K562 (cell line): ENCODE results near the gene MYMX. TPM values are rescaled to one million over a fixed set of nuclear protein-coding genes. Genes with fewer than 3 reads are reported as not detected.

Source experiments
- ASH1L ChIP-seq: fragments of 450-650 bp; IDR thresholded peaks from 2 replicates; pipeline ENCODE4 v1.6.1; 2018; ENCODE audit warnings: borderline replicate concordance, mild to moderate bottlenecking, low read depth; ENCODE audit not compliant: partially characterized antibody
- BDP1 ChIP-seq: IDR thresholded peaks from 3 replicates; pipeline ENCODE4 v1.6.1; 2011; ENCODE audit not compliant: insufficient read length, insufficient read depth
- HLTF ChIP-seq: fragments of 450-650 bp; IDR thresholded peaks from 2 replicates; pipeline ENCODE4 v1.6.1; 2016
- HNRNPH1 ChIP-seq: fragments of 200-400 bp; formaldehyde crosslinking; optimal IDR thresholded peaks from 2 replicates; pipeline ENCODE3; 2017; ENCODE audit warnings: low read depth, mild to moderate bottlenecking, low read length, moderate library complexity
- PREB ChIP-seq: sonication (generic); formaldehyde crosslinking; IDR thresholded peaks from 2 replicates; pipeline ENCODE4 v1.8.1; 2023; ENCODE audit warnings: mild to moderate bottlenecking, missing genetic modification reagents
- RBBP5 ChIP-seq: fragments of 200-600 bp; sonication (generic); IDR thresholded peaks from 2 replicates; pipeline ENCODE4 v1.6.1; 2012; ENCODE audit warnings: borderline replicate concordance, mild to moderate bottlenecking, low read length, control low read depth, inconsistent platforms; ENCODE audit not compliant: insufficient read depth, poor library complexity, severe bottlenecking
- STAT5B ChIP-seq: fragments of 250-450 bp; sonication (Bioruptor Pico); IDR thresholded peaks from 2 replicates; pipeline ENCODE4 v1.8.0; 2021; ENCODE audit warnings: mild to moderate bottlenecking, inconsistent platforms
- TAF1 ChIP-seq: IDR thresholded peaks from 2 replicates; pipeline ENCODE4 v1.6.1; 2011; ENCODE audit warnings: mild to moderate bottlenecking, low read length, moderate library complexity; ENCODE audit not compliant: insufficient read depth, control insufficient read depth, severe bottlenecking; ENCODE audit errors: extremely low read depth
- TCFL5 ChIP-seq: fragments of 250-450 bp; sonication (Bioruptor Pico); conservative IDR thresholded peaks from 2 replicates; pipeline ENCODE4 v1.6.1; 2021; ENCODE audit warnings: mild to moderate bottlenecking, moderate library complexity, matching md5 sums
- ZBTB8A ChIP-seq: fragments of 450-650 bp; IDR thresholded peaks from 2 replicates; pipeline ENCODE4 v1.6.1; 2018; ENCODE audit warnings: mild to moderate bottlenecking, moderate library complexity; ENCODE audit not compliant: partially characterized antibody
- ZFP91 ChIP-seq: sonication (generic); formaldehyde crosslinking; IDR thresholded peaks from 2 replicates; pipeline ENCODE4 v1.8.0; 2022; ENCODE audit warnings: mild to moderate bottlenecking, missing genetic modification reagents
- polyA plus RNA-seq, 8 experiments: library from polyadenylated mRNA; depleted of rRNA in 4 of 8; stranded (reverse) in 5 of 8; unstranded in 3 of 8; fragments of >200 nt; fragmentation: Nextera tagmentation in 2 of 8; fragmentation: Illumina TruSeq in 1 of 8; extraction: Ambion mirVana in 2 of 8; extraction: Trizol in 1 of 8; gene quantifications; 2 replicates each; pipeline versions ENCODE4 v1.2.1 to v1.2.3, GENCODE V29; 2011 to 2014; ENCODE audit warnings: inconsistent platforms in 1 of 8, missing spikeins in 1 of 8
- total RNA-seq, 7 experiments: library from RNA; depleted of rRNA in 6 of 7; stranded (reverse); fragments of >200 nt in 6 of 7; fragmentation: Illumina TruSeq in 2 of 7; extraction: Trizol in 2 of 7; gene quantifications; 2 replicates each; pipeline versions ENCODE4 v1.2.1 to v1.2.3, GENCODE V29; 2011 to 2021; ENCODE audit warnings: low replicate concordance in 1 of 7
- TF ChIP-seq, protein P1 (sequence below): fragments of 450-650 bp; IDR thresholded peaks from 2 replicates; pipeline ENCODE4 v1.6.1; 2016; ENCODE audit warnings: mild to moderate bottlenecking, moderate library complexity

Gene MYMX
- total and polyA plus RNA-seq, 9 of the 15 experiments (the other 6 are each of a cell fraction or from before 2014, with no cell fraction given): 0.12 TPM; not detected in 8

GRCh38 chr6:44219053-44219814, 2.5 kb downstream of the MYMX start (continued):
- TF ChIP-seq TCFL5 (CRISPR knock-in tag): no peak
- TF ChIP-seq BDP1: no peak
- TF ChIP-seq TAF1: peak; percentile 48
- no peak for TF ChIP-seq ASH1L
- TF ChIP-seq ZFP91 (CRISPR knock-in tag): no peak
- no peak for TF ChIP-seq HLTF
- no peak for TF ChIP-seq PREB
- peak; percentile 74 for TF ChIP-seq RBBP5
- TF ChIP-seq ZBTB8A: no peak
- no peak for TF ChIP-seq STAT5B (CRISPR knock-in tag)
- TF ChIP-seq HNRNPH1: no peak
- TF ChIP-seq, protein P1, sequence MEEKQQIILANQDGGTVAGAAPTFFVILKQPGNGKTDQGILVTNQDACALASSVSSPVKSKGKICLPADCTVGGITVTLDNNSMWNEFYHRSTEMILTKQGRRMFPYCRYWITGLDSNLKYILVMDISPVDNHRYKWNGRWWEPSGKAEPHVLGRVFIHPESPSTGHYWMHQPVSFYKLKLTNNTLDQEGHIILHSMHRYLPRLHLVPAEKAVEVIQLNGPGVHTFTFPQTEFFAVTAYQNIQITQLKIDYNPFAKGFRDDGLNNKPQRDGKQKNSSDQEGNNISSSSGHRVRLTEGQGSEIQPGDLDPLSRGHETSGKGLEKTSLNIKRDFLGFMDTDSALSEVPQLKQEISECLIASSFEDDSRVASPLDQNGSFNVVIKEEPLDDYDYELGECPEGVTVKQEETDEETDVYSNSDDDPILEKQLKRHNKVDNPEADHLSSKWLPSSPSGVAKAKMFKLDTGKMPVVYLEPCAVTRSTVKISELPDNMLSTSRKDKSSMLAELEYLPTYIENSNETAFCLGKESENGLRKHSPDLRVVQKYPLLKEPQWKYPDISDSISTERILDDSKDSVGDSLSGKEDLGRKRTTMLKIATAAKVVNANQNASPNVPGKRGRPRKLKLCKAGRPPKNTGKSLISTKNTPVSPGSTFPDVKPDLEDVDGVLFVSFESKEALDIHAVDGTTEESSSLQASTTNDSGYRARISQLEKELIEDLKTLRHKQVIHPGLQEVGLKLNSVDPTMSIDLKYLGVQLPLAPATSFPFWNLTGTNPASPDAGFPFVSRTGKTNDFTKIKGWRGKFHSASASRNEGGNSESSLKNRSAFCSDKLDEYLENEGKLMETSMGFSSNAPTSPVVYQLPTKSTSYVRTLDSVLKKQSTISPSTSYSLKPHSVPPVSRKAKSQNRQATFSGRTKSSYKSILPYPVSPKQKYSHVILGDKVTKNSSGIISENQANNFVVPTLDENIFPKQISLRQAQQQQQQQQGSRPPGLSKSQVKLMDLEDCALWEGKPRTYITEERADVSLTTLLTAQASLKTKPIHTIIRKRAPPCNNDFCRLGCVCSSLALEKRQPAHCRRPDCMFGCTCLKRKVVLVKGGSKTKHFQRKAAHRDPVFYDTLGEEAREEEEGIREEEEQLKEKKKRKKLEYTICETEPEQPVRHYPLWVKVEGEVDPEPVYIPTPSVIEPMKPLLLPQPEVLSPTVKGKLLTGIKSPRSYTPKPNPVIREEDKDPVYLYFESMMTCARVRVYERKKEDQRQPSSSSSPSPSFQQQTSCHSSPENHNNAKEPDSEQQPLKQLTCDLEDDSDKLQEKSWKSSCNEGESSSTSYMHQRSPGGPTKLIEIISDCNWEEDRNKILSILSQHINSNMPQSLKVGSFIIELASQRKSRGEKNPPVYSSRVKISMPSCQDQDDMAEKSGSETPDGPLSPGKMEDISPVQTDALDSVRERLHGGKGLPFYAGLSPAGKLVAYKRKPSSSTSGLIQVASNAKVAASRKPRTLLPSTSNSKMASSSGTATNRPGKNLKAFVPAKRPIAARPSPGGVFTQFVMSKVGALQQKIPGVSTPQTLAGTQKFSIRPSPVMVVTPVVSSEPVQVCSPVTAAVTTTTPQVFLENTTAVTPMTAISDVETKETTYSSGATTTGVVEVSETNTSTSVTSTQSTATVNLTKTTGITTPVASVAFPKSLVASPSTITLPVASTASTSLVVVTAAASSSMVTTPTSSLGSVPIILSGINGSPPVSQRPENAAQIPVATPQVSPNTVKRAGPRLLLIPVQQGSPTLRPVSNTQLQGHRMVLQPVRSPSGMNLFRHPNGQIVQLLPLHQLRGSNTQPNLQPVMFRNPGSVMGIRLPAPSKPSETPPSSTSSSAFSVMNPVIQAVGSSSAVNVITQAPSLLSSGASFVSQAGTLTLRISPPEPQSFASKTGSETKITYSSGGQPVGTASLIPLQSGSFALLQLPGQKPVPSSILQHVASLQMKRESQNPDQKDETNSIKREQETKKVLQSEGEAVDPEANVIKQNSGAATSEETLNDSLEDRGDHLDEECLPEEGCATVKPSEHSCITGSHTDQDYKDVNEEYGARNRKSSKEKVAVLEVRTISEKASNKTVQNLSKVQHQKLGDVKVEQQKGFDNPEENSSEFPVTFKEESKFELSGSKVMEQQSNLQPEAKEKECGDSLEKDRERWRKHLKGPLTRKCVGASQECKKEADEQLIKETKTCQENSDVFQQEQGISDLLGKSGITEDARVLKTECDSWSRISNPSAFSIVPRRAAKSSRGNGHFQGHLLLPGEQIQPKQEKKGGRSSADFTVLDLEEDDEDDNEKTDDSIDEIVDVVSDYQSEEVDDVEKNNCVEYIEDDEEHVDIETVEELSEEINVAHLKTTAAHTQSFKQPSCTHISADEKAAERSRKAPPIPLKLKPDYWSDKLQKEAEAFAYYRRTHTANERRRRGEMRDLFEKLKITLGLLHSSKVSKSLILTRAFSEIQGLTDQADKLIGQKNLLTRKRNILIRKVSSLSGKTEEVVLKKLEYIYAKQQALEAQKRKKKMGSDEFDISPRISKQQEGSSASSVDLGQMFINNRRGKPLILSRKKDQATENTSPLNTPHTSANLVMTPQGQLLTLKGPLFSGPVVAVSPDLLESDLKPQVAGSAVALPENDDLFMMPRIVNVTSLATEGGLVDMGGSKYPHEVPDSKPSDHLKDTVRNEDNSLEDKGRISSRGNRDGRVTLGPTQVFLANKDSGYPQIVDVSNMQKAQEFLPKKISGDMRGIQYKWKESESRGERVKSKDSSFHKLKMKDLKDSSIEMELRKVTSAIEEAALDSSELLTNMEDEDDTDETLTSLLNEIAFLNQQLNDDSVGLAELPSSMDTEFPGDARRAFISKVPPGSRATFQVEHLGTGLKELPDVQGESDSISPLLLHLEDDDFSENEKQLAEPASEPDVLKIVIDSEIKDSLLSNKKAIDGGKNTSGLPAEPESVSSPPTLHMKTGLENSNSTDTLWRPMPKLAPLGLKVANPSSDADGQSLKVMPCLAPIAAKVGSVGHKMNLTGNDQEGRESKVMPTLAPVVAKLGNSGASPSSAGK: peak; percentile 92
